ENCODE data around the gene ATP6V0D1. TPM values are rescaled to one million over a fixed set of nuclear protein-coding genes. Genes with fewer than 3 reads are reported as not detected.

Gene ATP6V0D1
- total RNA-seq, 3 donors from 2014 or later (not counting 1 experiment from before 2014, with no cell fraction given), result 76.0 to 84.9 (median 83.3) TPM

DNA sequence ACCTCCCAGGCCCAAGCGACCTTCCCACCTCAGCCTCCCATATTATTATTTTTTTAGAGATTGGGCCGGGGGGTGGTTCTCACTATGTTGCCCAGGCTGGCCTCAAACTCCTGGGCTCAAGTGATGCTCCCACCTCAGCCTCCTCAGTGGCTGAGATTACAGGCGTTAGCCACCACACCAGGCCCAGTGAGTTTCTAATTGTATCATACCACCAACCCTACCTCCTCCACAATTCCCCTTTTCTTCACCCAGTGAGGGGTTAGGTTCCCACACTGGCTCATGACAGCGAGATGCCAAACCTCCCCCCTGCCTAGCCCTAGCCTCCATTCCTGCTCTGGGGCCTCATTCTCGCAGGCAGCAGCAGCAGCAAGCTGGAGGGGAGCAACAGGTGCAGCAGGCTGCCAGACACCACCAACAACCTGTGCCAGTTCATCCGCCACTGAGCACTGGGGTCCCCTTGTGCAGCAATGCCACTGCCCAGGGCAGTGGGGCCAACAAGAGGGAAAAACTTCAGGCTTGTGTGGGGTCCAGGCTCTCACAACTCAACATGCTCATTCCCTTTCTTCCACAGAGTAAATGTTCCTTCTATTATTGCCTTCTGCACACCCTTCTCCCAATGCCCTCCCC lies 9.1 kb downstream of the ATP6V0D1 start:
- no peaks in the 10 kb centered on the region for H3K9me3 ChIP-seq (ENCODE audit: control insufficient read depth, insufficient read depth, low read length)
- ATAC-seq (no peak), DNase-seq (no peak)
- no peaks in the 10 kb centered on the region for H3K9me3 Mint-ChIP-seq
- intact Hi-C loops (cut with micrococcal nuclease), result no loop called here
- peak overlapping the region in 1 of 2 donors; percentile 11 for H3K27ac Mint-ChIP-seq
- no peaks in the 10 kb centered on the region for H3K27me3 Mint-ChIP-seq (ENCODE audit: low read depth in 2 of 2)
- H3K4me3 Mint-ChIP-seq, result no peak overlapping the region
- no peaks in the 10 kb centered on the region for H3K36me3 ChIP-seq (ENCODE audit: control insufficient read depth, insufficient read depth, low read length)
- H3K36me3 Mint-ChIP-seq, result no peaks in the 10 kb centered on the region
- no peak overlapping the region for H3K4me3 ChIP-seq (ENCODE audit: low read length)
- no peak for TF ChIP-seq CTCF (IDR thresholded peaks at IDR 0.05)
- H3K27ac ChIP-seq (ENCODE audit: low read length), result no peak overlapping the region
- peaks cover 60 to 65% of the 10 kb centered on the region in 2 donors for H3K4me1 Mint-ChIP-seq
- no peaks in the 10 kb centered on the region for H3K27me3 ChIP-seq (ENCODE audit: control insufficient read depth, insufficient read depth, low read length)
- 89% methylated on average over 6 of the region's 6 CpGs for WGBS (ENCODE audit: insufficient coverage)
- H3K4me1 ChIP-seq (ENCODE audit: control insufficient read depth, insufficient read depth, low read length), result peaks cover 11% of the 10 kb centered on the region

DNA sequence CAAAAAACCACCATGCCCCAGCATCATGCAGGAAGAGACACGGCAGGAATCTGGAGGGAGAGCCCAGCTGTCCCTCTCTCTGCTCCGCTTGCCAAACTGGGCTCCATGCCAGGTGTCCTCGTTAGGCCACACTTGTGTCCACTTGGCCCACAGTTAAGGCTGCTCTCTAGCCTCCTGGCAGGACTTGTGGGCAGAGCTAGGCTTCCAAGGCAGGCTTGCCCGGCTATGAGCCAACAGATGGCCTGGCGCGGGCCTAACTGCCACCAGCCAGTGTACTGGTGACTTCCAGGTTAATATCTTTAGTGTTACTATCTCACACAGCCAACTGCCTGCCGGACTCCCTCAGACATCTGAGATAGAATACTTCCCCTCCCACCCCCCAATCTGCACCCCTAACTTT lies 10.6 kb downstream of the ATP6V0D1 start:
- no peak overlapping the region for H3K27ac ChIP-seq (ENCODE audit: low read length)
- H3K27me3 ChIP-seq (ENCODE audit: control insufficient read depth, insufficient read depth, low read length), result no peaks in the 10 kb centered on the region
- H3K36me3 Mint-ChIP-seq, result no peaks in the 10 kb centered on the region
- no peaks in the 10 kb centered on the region for H3K36me3 ChIP-seq (ENCODE audit: control insufficient read depth, insufficient read depth, low read length)
- ATAC-seq (no peak), DNase-seq (no peak)
- no peaks in the 10 kb centered on the region for H3K27me3 Mint-ChIP-seq (ENCODE audit: low read depth in 2 of 2)
- H3K9me3 ChIP-seq (ENCODE audit: control insufficient read depth, insufficient read depth, low read length), result no peaks in the 10 kb centered on the region
- TF ChIP-seq CTCF (IDR thresholded peaks at IDR 0.05), result no peak
- no peak overlapping the region for H3K4me3 Mint-ChIP-seq
- WGBS (ENCODE audit: insufficient coverage), result 96% methylated on average over 7 of the region's 7 CpGs
- H3K4me1 Mint-ChIP-seq, result peaks cover 64 to 76% of the 10 kb centered on the region in 2 donors
- peaks cover 18% of the 10 kb centered on the region for H3K4me1 ChIP-seq (ENCODE audit: control insufficient read depth, insufficient read depth, low read length)
- H3K4me3 ChIP-seq (ENCODE audit: low read length), result no peak overlapping the region
- intact Hi-C loops (cut with micrococcal nuclease), result no loop called here
- no peaks in the 10 kb centered on the region for H3K9me3 Mint-ChIP-seq
- no peak overlapping the region for H3K27ac Mint-ChIP-seq

GRCh38 chr16:67468731-67469130 lies 12.2 kb downstream of the ATP6V0D1 start:
- Histone ChIP-seq H3K27me3 (ENCODE audit: control insufficient read depth, insufficient read depth, low read length) (no peaks in the 10 kb centered on the region), H3K9me3 (ENCODE audit: control insufficient read depth, insufficient read depth, low read length) (no peaks in the 10 kb centered on the region), H3K4me3 (ENCODE audit: low read length) (no peak overlapping the region), H3K27ac (ENCODE audit: low read length) (no peak overlapping the region), H3K4me1 (ENCODE audit: control insufficient read depth, insufficient read depth, low read length) (peaks cover 19% of the 10 kb centered on the region), H3K36me3 (ENCODE audit: control insufficient read depth, insufficient read depth, low read length) (no peaks in the 10 kb centered on the region)
- intact Hi-C loops (cut with micrococcal nuclease), result loop anchor here (5.0 kb wide), 1 partner anchor 41 kb away; no protein-coding TSS in a partner anchor
- Mint-ChIP-seq H3K4me1 (peaks cover 56 to 73% of the 10 kb centered on the region in 2 donors), H3K9me3 (no peaks in the 10 kb centered on the region), H3K27ac (no peak overlapping the region), H3K4me3 (no peak overlapping the region), H3K36me3 (no peaks in the 10 kb centered on the region), H3K27me3 (ENCODE audit: low read depth in 2 of 2) (no peaks in the 10 kb centered on the region)
- DNase-seq (no peak), ATAC-seq (no peak)
- no peak for TF ChIP-seq CTCF (IDR thresholded peaks at IDR 0.05)
- WGBS (ENCODE audit: insufficient coverage), result 88% methylated on average over 5 of the region's 5 CpGs

GRCh38 chr16:67466581-67466980 lies 14.4 kb downstream of the ATP6V0D1 start:
- H3K27me3 Mint-ChIP-seq (ENCODE audit: low read depth in 2 of 2), result no peaks in the 10 kb centered on the region

More at GRCh38 chr16:67466581-67466980, 14.4 kb downstream of the ATP6V0D1 start:
- DNase-seq, result no peak
- Histone ChIP-seq H3K4me1 (ENCODE audit: control insufficient read depth, insufficient read depth, low read length) (peaks cover 7% of the 10 kb centered on the region), H3K9me3 (ENCODE audit: control insufficient read depth, insufficient read depth, low read length) (no peaks in the 10 kb centered on the region), H3K27me3 (ENCODE audit: control insufficient read depth, insufficient read depth, low read length) (no peaks in the 10 kb centered on the region), H3K4me3 (ENCODE audit: low read length) (no peak overlapping the region), H3K27ac (ENCODE audit: low read length) (no peak overlapping the region), H3K36me3 (ENCODE audit: control insufficient read depth, insufficient read depth, low read length) (peaks cover 6% of the 10 kb centered on the region)
- WGBS (ENCODE audit: insufficient coverage), result 93% methylated on average over 6 of the region's 6 CpGs
- no peaks in the 10 kb centered on the region for H3K9me3 Mint-ChIP-seq
- H3K4me3 Mint-ChIP-seq, result no peak overlapping the region
- no peak for ATAC-seq
- intact Hi-C loops (cut with micrococcal nuclease), result loop anchor here (5.0 kb wide), 1 partner anchor 39 kb away; no protein-coding TSS in a partner anchor
- no peaks in the 10 kb centered on the region for H3K36me3 Mint-ChIP-seq
- TF ChIP-seq CTCF (IDR thresholded peaks at IDR 0.05), result no peak
- H3K27ac Mint-ChIP-seq, result peak overlapping the region in 1 of 2 donors; percentile 2
- H3K4me1 Mint-ChIP-seq, result peaks cover 43 to 71% of the 10 kb centered on the region in 2 donors

All from natural killer cell (primary cell).